Astrocyte of the cerebellum (primary cell): ENCODE data around the gene FAR1.

Experiments used
- DNase-seq: peaks from one replicate; pipeline ENCODE4 v3.0.0-alpha.2; 2011; ENCODE audit warnings: low read depth
- H3K4me3 ChIP-seq: 2 replicates; pipeline ENCODE4 v1.5.1; 2011; ENCODE audit warnings: mild to moderate bottlenecking, low read depth, low read length, moderate library complexity
- in situ Hi-C: cut with HindIII; loops from 2 replicates; pipeline ENCODE4 v1.10.0; 2017; ENCODE audit warnings: low sequenced_read_pairs
- TF ChIP-seq, protein P1 (sequence below): IDR thresholded peaks from 2 replicates; pipeline ENCODE4 v1.5.1; 2012; ENCODE audit warnings: low read length, low read depth, moderate library complexity, mild to moderate bottlenecking; ENCODE audit errors: missing control alignments

FAR1 gene

DNA sequence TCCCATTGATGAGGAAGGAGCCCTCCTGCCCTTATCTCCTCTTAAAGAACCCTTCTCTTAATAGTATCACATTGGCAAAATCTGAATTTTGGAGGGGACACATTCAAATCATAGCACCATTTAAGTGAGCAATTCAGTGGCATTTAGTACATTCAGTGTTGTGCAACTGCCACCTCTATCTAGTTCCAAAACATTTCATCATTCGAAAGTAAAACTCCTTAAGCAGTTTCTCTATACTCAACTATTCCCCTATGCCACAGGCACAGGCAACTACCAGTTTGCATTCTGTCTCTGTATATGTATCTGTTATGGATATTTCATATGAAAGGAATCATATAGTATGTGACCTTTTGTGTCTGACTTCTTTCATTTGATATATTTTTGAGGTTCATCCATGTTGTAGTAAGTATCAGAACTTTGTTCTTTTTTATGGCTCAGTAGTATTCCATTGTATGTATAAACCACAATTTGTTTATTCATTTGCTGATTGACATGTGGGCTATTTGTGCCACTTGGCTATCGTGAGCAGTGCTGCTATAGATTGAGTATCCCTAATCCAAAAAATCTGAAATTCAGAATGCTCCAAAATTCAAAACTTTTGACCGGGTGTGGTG lies 22.9 kb downstream of the FAR1 start:
- in situ Hi-C loops, result no loop called here
- no peak for DNase-seq
- TF ChIP-seq, protein P1, sequence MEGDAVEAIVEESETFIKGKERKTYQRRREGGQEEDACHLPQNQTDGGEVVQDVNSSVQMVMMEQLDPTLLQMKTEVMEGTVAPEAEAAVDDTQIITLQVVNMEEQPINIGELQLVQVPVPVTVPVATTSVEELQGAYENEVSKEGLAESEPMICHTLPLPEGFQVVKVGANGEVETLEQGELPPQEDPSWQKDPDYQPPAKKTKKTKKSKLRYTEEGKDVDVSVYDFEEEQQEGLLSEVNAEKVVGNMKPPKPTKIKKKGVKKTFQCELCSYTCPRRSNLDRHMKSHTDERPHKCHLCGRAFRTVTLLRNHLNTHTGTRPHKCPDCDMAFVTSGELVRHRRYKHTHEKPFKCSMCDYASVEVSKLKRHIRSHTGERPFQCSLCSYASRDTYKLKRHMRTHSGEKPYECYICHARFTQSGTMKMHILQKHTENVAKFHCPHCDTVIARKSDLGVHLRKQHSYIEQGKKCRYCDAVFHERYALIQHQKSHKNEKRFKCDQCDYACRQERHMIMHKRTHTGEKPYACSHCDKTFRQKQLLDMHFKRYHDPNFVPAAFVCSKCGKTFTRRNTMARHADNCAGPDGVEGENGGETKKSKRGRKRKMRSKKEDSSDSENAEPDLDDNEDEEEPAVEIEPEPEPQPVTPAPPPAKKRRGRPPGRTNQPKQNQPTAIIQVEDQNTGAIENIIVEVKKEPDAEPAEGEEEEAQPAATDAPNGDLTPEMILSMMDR, result no peak
- H3K4me3 ChIP-seq, result no peak overlapping the region

- no peak for DNase-seq
- TF ChIP-seq, protein P1, result no peak
- in situ Hi-C loops, result no loop called here
- no peak overlapping the region for H3K4me3 ChIP-seq
These were observed 23.7 kb downstream of the FAR1 start for GRCh38 chr11:13692172-13692571.

DNA sequence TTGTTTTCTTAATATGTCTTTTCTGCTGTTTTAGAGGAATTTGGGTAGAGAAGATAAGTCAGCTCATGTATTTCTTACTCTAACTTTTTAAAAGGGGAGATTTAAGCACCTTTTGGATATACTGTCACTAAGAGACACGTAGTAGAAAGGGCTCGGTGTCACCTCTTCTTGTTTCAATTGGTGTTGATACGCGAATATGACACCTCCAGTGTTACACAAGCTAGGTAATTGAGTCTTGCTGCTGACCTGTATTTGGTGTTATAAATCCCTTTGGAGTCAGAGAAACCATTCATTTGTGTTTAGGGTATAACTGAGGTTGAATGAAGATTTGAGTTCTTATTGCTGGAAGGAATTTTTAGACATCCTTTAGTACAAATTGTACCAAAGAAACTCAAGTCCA lies 25.6 kb downstream of the FAR1 start:
- TF ChIP-seq, protein P1, result no peak
- H3K4me3 ChIP-seq, result no peak overlapping the region
- DNase-seq, result no peak
- in situ Hi-C loops, result no loop called here

DNA sequence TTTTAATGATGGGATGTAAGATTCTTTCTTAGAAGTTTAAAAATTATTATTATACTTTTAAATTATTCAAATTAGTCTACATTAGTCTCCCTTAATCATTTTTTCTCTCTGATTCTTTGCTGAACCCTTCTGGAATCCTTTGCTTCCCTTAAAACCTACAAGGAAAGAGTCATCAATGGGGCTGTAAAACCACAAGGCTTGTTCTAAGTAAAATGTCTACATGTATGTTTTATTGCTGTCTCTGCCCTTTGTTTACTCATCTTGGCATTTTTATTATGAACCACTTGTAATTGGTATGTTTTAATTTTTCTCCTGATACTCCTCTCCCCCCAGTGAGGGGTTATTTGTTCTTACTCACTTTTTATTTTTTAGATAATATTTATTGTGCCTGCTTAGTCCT lies 27.4 kb downstream of the FAR1 start:
- TF ChIP-seq, protein P1, result no peak
- H3K4me3 ChIP-seq, result no peak overlapping the region
- in situ Hi-C loops, result no loop called here
- no peak for DNase-seq

DNA sequence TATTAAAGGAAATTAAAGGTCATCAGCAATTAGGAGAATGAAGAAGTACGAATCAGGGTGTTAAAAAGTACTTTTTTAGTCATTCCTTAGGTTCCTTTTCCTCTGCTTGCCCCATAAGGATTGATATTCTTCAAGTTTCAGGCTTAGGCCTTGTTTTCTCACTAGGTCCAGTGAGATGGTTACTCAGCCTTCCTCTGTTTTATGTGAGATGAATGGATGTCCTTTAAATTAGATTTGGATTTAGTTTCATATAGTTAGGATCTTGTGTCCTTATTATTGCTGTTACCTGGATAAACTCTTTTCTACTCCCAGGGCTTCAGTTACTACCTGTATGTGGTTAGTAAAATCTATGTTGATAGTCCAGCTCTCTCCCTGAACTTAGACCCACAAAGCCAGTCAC lies 29.2 kb downstream of the FAR1 start:
- H3K4me3 ChIP-seq, result no peak overlapping the region
- TF ChIP-seq, protein P1, result no peak
- in situ Hi-C loops, result no loop called here
- DNase-seq, result no peak

DNA sequence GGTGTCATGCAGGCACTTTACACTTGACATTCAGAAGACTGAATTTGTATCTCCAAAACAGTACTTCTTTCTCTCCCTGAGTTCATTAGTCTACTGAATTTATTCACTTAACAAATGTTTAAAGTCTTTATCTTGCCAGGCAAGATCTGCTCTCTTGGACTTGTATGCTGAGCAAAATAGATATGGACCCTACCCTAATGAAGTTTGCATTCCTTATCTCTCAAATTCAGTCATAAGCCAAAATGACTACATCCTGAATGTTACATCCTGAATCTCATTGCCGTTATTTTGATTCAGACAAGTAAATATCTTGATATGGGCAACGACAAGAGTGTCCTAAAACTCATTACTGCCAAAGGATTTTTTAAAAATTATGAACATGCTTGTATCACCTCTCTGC lies 29.7 kb downstream of the FAR1 start:
- TF ChIP-seq, protein P1, result no peak
- in situ Hi-C loops, result no loop called here
- no peak overlapping the region for H3K4me3 ChIP-seq
- no peak for DNase-seq
